ENCODE results near the gene TPCN2.

DNA sequence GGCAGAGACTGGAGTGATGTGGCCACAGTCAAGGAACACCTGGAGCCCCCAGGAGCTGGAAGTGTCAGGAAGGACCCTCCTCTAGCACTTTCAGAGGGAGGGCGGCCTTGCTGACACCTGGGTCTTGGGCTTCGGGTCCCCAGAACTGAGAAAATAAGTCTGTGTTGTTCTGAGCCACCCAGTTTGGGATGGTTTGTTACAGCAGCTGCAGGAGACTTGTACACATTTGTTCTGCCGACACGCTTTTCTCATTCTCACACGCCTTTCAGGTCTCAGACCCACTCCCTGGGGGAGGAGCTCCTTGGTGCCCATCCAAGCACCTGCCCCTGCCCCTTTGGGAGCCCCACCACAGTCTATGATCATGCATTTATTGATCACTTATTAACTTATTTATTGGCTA, 59.8 kb downstream of the TPCN2 start:
- no peak for TF ChIP-seq POLR2AphosphoS5 (IDR thresholded peaks at IDR 0.05)
- TF ChIP-seq, protein P1, sequence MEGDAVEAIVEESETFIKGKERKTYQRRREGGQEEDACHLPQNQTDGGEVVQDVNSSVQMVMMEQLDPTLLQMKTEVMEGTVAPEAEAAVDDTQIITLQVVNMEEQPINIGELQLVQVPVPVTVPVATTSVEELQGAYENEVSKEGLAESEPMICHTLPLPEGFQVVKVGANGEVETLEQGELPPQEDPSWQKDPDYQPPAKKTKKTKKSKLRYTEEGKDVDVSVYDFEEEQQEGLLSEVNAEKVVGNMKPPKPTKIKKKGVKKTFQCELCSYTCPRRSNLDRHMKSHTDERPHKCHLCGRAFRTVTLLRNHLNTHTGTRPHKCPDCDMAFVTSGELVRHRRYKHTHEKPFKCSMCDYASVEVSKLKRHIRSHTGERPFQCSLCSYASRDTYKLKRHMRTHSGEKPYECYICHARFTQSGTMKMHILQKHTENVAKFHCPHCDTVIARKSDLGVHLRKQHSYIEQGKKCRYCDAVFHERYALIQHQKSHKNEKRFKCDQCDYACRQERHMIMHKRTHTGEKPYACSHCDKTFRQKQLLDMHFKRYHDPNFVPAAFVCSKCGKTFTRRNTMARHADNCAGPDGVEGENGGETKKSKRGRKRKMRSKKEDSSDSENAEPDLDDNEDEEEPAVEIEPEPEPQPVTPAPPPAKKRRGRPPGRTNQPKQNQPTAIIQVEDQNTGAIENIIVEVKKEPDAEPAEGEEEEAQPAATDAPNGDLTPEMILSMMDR (IDR thresholded peaks at IDR 0.05), result no peak
